DND-41 (cell line): ENCODE data around the gene SLC18A2.
A peak's percentile ranks its signal among the peaks of the same experiment; 100 is the strongest.

Experiments
- ATAC-seq: fragments of 200-7000 bp; cut with Tn5 transposase; 3 replicates; pipeline ENCODE4 v1.9.1; 2021; ENCODE audit warnings: low read depth; ENCODE audit not compliant: insufficient read depth
- DNase-seq: peaks from one replicate; pipeline ENCODE4 v3.0.0-alpha.2; 2020
- H2AFZ ChIP-seq: 2 replicates; pipeline ENCODE4 v1.6.0; 2012; ENCODE audit warnings: low read depth, low read length
- H3K27ac ChIP-seq: 2 replicates; pipeline ENCODE4 v1.5.1; 2012; ENCODE audit warnings: low read length, inconsistent platforms
- H3K27me3 ChIP-seq: fragments of 200-600 bp; sonication (generic); 2 replicates; pipeline ENCODE4 v1.6.0; 2012; ENCODE audit warnings: low read length, mild to moderate bottlenecking, inconsistent platforms; ENCODE audit not compliant: insufficient read depth, poor library complexity
- H3K36me3 ChIP-seq: 2 replicates; pipeline ENCODE4 v1.5.1; 2012; ENCODE audit warnings: low read length, inconsistent platforms; ENCODE audit not compliant: insufficient read depth
- H3K4me1 ChIP-seq: 2 replicates; pipeline ENCODE4 v1.5.1; 2012; ENCODE audit warnings: mild to moderate bottlenecking, low read length; ENCODE audit not compliant: insufficient read depth
- H3K4me2 ChIP-seq: 2 replicates; pipeline ENCODE4 v1.6.0; 2012; ENCODE audit warnings: mild to moderate bottlenecking, moderate library complexity, low read length, inconsistent platforms; ENCODE audit not compliant: insufficient read depth
- H3K4me3 ChIP-seq, 2 experiments: fragments of 200-600 bp in 1 of 2; shearing (Covaris generic) in 1 of 2; 2 replicates each; pipeline ENCODE4 v1.5.1; 2012 to 2016; ENCODE audit warnings: inconsistent platforms in 2 of 2, low read length in 2 of 2, mild to moderate bottlenecking in 2 of 2, low read depth in 1 of 2, moderate library complexity in 1 of 2
- H3K79me2 ChIP-seq: 2 replicates; pipeline ENCODE4 v1.6.0; 2012; ENCODE audit warnings: low read length, inconsistent platforms; ENCODE audit not compliant: insufficient read depth
- H3K9ac ChIP-seq: 2 replicates; pipeline ENCODE4 v1.6.0; 2012; ENCODE audit warnings: low read depth, mild to moderate bottlenecking, inconsistent platforms, low read length, moderate library complexity
- H3K9me3 ChIP-seq: 2 replicates; pipeline ENCODE4 v1.5.1; 2012; ENCODE audit warnings: low read length, moderate library complexity, mild to moderate bottlenecking, inconsistent platforms; ENCODE audit not compliant: insufficient read depth, severe bottlenecking
- H4K20me1 ChIP-seq: 2 replicates; pipeline ENCODE4 v1.6.0; 2012; ENCODE audit warnings: low read length; ENCODE audit not compliant: insufficient read depth
- EZH2 ChIP-seq: IDR thresholded peaks from 3 replicates; pipeline ENCODE4 v1.6.1; 2012; ENCODE audit warnings: borderline replicate concordance, low read depth, mild to moderate bottlenecking, moderate library complexity, low read length, inconsistent platforms; ENCODE audit not compliant: severe bottlenecking
- TF ChIP-seq, protein P1 (sequence below): IDR thresholded peaks from 2 replicates; pipeline ENCODE4 v1.5.1; 2012; ENCODE audit warnings: borderline replicate concordance, low read length, moderate library complexity, mild to moderate bottlenecking; ENCODE audit not compliant: poor library complexity, severe bottlenecking; ENCODE audit errors: extremely low read depth

The SLC18A2 gene

DNA sequence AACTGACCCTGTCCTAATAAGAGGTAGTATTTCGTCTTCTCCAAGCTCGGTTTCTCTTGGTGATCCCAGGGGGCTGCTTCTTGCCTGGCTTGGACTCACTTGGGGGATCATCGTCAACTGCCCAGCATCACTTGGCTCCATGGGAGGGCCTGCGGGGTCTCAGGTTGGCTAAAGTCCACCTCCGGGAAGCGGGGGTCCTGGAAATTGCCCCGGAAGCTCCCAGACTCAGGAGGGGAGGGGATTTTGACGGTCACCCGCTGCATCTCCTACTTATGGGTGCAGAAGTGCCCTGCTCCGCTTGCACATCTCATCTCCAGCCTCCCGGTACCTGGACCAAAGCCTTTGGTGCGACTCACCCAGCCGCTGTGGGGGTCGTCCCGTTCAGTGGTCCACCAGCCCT is 24.9 kb upstream of the SLC18A2 start:
- ATAC-seq (no peak), DNase-seq (no peak)
- H3K79me2 ChIP-seq: no peaks in the 10 kb centered on the region
- no peak overlapping the region for H3K9ac ChIP-seq
- H3K27me3 ChIP-seq: no peaks in the 10 kb centered on the region
- H2AFZ ChIP-seq: no peak overlapping the region
- no peak overlapping the region for H3K27ac ChIP-seq
- TF ChIP-seq, protein P1, sequence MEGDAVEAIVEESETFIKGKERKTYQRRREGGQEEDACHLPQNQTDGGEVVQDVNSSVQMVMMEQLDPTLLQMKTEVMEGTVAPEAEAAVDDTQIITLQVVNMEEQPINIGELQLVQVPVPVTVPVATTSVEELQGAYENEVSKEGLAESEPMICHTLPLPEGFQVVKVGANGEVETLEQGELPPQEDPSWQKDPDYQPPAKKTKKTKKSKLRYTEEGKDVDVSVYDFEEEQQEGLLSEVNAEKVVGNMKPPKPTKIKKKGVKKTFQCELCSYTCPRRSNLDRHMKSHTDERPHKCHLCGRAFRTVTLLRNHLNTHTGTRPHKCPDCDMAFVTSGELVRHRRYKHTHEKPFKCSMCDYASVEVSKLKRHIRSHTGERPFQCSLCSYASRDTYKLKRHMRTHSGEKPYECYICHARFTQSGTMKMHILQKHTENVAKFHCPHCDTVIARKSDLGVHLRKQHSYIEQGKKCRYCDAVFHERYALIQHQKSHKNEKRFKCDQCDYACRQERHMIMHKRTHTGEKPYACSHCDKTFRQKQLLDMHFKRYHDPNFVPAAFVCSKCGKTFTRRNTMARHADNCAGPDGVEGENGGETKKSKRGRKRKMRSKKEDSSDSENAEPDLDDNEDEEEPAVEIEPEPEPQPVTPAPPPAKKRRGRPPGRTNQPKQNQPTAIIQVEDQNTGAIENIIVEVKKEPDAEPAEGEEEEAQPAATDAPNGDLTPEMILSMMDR: no peak
- no peak for TF ChIP-seq EZH2
- no peak overlapping the region for H3K4me3 ChIP-seq
- no peak overlapping the region for H3K4me2 ChIP-seq
- H3K9me3 ChIP-seq: no peaks in the 10 kb centered on the region
- H4K20me1 ChIP-seq: no peaks in the 10 kb centered on the region
- no peaks in the 10 kb centered on the region for H3K4me1 ChIP-seq
- H3K36me3 ChIP-seq: no peaks in the 10 kb centered on the region

DNA sequence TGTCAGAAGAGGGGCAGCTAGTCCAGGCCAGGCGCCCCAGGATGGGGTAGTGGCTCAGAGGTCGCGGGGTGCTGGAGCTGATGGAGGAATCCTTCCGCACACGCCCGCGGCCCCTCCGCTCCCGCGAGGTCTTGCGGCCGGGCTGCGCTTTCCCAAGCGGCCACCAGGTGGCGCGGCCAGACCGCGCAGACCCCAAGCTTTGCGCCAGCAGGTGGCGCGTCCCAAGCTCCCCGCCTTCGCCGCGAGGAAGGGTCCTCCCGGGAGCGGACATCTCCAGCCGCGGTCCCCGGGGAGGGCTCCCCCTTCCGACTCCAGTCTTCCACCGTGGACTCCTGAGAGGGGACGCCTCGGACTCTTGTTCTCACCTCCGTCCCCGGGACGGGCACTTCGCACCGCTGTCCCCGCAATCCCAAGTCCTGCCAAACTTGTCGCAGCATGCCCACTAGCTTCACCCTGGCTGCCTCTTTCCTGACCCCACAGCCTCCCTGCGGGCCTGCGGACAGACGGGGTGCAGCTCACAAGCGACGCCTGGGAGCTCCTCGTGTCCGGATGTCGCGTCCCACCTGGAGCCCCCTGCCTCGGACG is 24.2 kb upstream of the SLC18A2 start:
- no peaks in the 10 kb centered on the region for H4K20me1 ChIP-seq
- DNase-seq: peak; percentile 10
- TF ChIP-seq EZH2: no peak
- TF ChIP-seq, protein P1: peak; percentile 56
- H3K9me3 ChIP-seq: no peaks in the 10 kb centered on the region
- no peak overlapping the region for H2AFZ ChIP-seq
- H3K36me3 ChIP-seq: no peaks in the 10 kb centered on the region
- H3K4me2 ChIP-seq: no peak overlapping the region
- no peaks in the 10 kb centered on the region for H3K79me2 ChIP-seq
- H3K9ac ChIP-seq: no peak overlapping the region
- no peak overlapping the region for H3K27ac ChIP-seq
- H3K4me1 ChIP-seq: no peaks in the 10 kb centered on the region
- no peak overlapping the region for H3K4me3 ChIP-seq
- ATAC-seq: peak; percentile 50; the same call in 1 of the 3 replicates
- no peaks in the 10 kb centered on the region for H3K27me3 ChIP-seq

DNA sequence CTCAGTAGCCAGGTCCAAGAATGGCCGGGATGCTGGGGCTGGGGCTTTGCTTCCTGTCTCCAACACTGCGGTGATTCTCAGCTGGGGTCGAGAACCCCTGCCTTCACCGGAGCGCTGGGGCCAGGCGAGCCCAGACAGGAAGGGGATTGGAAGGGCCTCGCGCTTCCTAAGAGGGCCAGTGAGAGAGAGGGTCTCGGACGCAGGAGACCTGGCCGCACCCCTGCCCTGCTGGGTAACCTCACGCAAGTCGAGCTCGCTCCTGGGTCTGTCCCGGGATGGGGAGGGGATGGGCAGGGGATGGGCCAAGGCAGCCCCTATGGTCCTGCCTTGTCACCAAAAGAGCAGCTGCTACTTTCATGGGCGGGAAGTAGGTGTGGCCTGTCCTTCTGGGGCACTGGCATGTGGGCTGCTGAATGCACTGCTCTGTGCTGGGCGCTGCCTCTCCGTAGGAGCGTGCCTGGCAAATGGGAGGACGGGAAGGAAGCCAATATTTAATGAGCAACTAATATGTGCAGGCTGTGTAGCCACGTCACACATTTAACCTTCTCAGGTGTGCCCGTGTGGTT is 23.6 kb upstream of the SLC18A2 start:
- Histone ChIP-seq H3K9me3 (no peaks in the 10 kb centered on the region), H3K4me3 (no peak overlapping the region), H4K20me1 (no peaks in the 10 kb centered on the region), H3K36me3 (no peaks in the 10 kb centered on the region), H3K79me2 (no peaks in the 10 kb centered on the region), H3K4me2 (no peak overlapping the region), H3K27ac (no peak overlapping the region), H2AFZ (no peak overlapping the region), H3K27me3 (no peaks in the 10 kb centered on the region), H3K4me1 (no peaks in the 10 kb centered on the region), H3K9ac (no peak overlapping the region)
- ATAC-seq: no peak
- no peak for DNase-seq
- no peak for TF ChIP-seq EZH2
- TF ChIP-seq, protein P1: no peak

DNA sequence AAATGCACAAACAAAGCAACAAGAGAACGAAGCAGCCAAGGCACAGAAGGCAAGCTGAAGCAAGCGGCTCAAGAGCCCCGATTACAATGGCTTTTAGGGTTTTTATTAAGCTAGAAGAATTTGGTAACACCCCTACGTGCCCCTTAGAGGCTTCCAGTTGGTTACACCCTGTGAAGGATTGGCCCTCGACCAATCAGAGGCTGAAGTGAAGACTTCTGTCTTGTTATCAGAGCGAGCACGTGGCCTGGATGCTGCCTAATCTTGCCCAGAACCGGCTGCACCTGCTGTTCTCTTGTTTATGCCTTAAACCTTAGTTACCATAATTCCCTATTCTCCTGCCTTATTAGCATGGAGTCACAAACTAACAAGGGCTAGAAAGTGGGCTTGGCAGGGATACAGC is 22.3 kb upstream of the SLC18A2 start:
- Histone ChIP-seq H4K20me1 (no peaks in the 10 kb centered on the region), H3K36me3 (no peaks in the 10 kb centered on the region), H3K27me3 (no peaks in the 10 kb centered on the region), H3K9me3 (no peaks in the 10 kb centered on the region), H3K9ac (no peak overlapping the region), H2AFZ (no peak overlapping the region), H3K27ac (no peak overlapping the region), H3K79me2 (no peaks in the 10 kb centered on the region), H3K4me3 (no peak overlapping the region), H3K4me1 (no peaks in the 10 kb centered on the region), H3K4me2 (no peak overlapping the region)
- TF ChIP-seq, protein P1: no peak
- TF ChIP-seq EZH2: no peak
- DNase-seq: no peak
- ATAC-seq: no peak
